Omental fat pad (tissue), 4 donors: Measurements from ENCODE around the gene LRPPRC. TPM values are rescaled to one million over a fixed set of nuclear protein-coding genes. Genes with fewer than 3 reads are reported as not detected.

Experiments
- ATAC-seq: fragments of 150-250 bp; one replicate; pipeline ENCODE4 v1.9.1; 2016; ENCODE audit warnings: mild to moderate bottlenecking, moderate library complexity; ENCODE audit not compliant: low FRiP score
- DNase-seq: peaks from one replicate; pipeline ENCODE4 v3.0.0-alpha.2; 2019; ENCODE audit warnings: low spot score
- total RNA-seq, 4 donors: library from RNA; depleted of rRNA; stranded (reverse); fragments of >200 nt; gene quantifications; one replicate each; pipeline ENCODE4 v1.1.0, GENCODE V29; 2016
- TF ChIP-seq, protein P1 (sequence below), 3 donors: fragments of 450-650 bp; IDR thresholded peaks; one replicate each; pipeline ENCODE4 v1.5.1; 2016 to 2017; ENCODE audit warnings: antibody characterized with exemption in 3 of 3, mild to moderate bottlenecking in 3 of 3, moderate library complexity in 2 of 3

LRPPRC gene
- total RNA-seq, 4 donors from 2014 or later, result 47.5 to 87.4 (median 56.3) TPM

DNA sequence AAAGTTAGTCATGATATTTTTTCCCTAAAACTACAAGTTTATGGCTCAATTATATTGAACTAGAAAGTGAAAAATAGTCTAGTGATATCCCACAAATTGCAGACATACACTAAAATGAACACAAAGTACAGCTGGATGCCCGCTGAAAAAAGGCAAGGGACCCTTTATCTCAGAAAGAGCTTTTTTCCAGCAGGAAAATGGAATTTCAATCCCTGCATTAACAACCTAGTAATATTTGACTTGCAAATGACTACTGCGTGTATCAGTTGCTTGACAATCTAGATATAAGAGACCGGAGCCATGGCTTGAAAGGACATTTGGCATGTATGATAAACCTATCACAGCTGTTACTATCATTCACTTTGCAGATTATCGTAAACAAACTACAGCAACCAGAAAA is 49.1 kb downstream of the LRPPRC start:
- ATAC-seq (no peak), DNase-seq (no peak)
- TF ChIP-seq, protein P1, sequence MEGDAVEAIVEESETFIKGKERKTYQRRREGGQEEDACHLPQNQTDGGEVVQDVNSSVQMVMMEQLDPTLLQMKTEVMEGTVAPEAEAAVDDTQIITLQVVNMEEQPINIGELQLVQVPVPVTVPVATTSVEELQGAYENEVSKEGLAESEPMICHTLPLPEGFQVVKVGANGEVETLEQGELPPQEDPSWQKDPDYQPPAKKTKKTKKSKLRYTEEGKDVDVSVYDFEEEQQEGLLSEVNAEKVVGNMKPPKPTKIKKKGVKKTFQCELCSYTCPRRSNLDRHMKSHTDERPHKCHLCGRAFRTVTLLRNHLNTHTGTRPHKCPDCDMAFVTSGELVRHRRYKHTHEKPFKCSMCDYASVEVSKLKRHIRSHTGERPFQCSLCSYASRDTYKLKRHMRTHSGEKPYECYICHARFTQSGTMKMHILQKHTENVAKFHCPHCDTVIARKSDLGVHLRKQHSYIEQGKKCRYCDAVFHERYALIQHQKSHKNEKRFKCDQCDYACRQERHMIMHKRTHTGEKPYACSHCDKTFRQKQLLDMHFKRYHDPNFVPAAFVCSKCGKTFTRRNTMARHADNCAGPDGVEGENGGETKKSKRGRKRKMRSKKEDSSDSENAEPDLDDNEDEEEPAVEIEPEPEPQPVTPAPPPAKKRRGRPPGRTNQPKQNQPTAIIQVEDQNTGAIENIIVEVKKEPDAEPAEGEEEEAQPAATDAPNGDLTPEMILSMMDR (IDR thresholded peaks at IDR 0.05), result no peak

DNA sequence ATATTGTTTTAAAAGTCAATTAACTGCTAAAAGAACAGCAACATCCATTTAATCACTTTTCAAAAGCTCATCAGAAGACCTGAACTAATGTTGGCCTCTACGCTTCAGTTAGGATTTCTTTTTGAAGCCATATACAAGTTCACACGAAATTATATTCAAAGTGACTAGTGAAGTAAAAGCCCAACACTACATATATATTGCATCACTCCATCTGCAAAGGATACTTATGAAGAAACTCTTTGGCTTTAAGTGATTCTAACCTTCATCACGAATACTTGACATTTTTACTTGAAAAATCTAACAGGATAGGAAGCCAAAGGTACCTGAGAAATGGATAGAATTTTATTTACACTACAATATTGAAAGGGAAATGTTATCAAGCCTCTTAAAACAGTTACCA is 50.4 kb downstream of the LRPPRC start:
- TF ChIP-seq, protein P1 (IDR thresholded peaks at IDR 0.05), result no peak
- DNase-seq (no peak), ATAC-seq (no peak)

DNA sequence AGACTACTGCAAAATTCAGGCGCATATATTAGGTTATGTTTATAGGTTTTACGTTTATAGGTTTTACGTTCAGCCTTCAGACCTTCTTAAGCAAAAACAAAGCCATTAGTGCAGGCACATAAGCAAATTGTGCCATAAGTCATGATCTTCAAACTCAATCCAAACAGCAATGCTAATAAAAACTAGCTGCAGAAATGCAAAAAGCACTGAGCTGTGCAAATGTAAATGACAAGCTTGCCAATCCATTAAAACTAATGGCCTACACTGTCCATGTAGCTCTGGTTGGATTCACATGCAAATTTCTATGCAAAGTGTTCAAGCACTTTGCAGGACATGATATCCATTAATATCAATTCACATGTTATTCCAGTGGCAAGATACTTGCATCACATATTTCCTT is 50.9 kb downstream of the LRPPRC start:
- ATAC-seq (no peak), DNase-seq (no peak)
- TF ChIP-seq, protein P1 (IDR thresholded peaks at IDR 0.05), result no peak

DNA sequence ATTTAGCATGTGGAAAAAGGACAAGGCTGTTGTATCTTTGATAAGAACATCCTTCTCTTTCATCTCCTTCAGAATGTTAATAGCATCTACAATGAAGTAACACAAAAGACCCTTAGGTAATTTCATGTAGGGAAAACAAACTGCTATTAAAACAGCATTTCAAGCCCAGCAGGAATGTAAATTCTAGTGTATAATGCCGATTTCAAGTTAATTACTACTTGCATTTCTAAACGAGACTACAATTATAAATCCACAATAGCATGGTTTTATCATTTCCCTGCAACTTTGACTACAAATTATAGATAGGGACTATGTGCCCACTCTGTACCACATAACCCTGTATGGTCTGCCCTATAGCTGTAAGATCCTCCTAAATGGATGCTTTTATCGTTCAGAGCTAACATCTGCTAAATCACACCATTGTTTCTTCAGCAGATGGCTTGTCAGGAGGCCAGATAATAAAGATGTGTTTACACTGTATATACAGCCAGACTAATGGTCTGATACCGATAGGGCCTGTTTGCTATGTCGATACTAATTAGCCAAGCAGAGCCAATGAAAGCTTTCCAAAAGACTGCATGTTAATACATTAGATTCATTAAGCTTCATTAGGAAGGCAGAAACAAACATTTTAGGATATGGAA is 51.9 kb downstream of the LRPPRC start:
- DNase-seq (no peak), ATAC-seq (no peak)
- TF ChIP-seq, protein P1 (IDR thresholded peaks at IDR 0.05), result no peak

DNA sequence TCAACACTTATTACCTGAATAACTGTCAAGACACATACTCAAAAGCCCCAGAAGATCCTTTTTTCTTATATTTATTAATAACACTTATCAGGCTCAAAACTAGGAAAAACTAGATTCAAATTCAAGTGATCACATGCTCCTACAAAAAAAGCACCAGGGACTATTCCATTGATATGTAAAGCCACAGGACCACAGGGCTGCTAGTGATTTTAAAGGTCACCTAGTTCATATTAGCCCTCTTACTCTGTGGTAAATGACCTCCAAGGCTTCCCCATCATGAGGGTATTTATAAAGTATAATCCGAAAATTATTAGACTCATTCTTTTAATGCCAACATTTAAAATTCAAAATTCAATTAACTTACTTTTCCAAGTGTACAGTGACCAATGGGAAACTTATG is 52.5 kb downstream of the LRPPRC start:
- ATAC-seq, result no peak
- no peak for DNase-seq
- TF ChIP-seq, protein P1 (IDR thresholded peaks at IDR 0.05), result no peak

DNA sequence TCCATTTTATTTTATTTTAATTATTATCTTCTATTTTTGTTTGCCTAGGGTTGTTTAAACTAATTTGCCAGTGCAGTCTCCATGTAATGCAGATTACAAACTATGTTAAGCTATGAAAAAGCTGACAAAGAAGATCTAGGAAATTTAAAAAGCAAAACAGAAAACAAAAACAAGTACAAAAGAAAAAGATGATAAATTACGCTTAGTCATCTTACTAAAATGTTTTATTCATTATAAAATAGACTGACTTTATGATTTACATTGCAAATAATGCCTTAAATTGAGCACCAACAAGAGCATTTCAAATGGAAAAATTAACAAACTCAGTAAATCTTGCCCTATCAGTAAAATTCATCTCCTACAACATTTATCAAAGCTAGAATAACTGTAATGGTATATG is 52.9 kb downstream of the LRPPRC start:
- no peak for DNase-seq
- TF ChIP-seq, protein P1 (IDR thresholded peaks at IDR 0.05), result no peak
- ATAC-seq, result no peak

DNA sequence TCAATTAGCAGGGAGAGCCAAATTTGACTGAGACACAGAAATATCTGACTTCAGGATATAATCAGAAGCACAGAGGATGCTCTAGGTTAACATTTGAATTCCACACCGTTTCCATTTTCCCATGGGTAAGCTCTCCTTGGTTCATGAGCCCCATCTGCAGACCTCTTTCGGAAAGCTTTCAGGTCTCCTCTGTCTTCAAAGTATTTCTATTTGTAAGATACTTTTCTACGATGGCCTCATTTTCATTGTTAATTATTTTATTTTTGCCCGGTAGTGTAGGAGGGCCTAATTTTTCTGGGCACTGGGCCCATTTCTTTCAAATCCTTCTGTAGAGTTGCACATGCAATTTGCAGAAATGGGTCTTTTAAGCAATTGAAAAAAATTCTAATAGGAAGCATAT is 53.8 kb downstream of the LRPPRC start:
- TF ChIP-seq, protein P1 (IDR thresholded peaks at IDR 0.05), result no peak
- no peak for ATAC-seq
- DNase-seq, result no peak
